Measurements from ENCODE around the gene CEACAM6.

The CEACAM6 gene

DNA sequence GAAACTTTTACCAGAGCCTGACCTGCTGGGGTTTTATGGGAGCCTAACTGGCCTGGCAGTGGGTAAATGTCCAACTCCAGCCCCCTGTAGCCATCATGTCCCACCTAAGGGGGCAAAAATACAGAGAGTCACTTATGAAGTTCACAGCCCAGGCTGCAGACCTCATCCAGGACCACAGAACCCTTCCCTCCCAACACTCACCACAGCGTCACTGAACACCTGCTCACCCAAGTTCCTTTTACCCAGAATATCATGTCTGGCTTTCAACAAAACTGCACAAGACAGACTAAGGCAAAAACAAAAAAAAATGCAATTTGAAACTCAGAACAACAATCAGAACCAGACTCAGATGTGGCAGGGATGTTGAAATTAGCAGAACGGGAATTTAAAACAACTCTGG is 47.4 kb downstream of the CEACAM6 start:
- H4K20me1 ChIP-seq (ENCODE audit: insufficient read depth, low read length): no peaks in the 10 kb centered on the region
- no peak for DNase-seq
- H3K36me3 ChIP-seq (ENCODE audit: insufficient read depth, low read length): no peaks in the 10 kb centered on the region
- H3K9me3 ChIP-seq (ENCODE audit: insufficient read depth, low read length, severe bottlenecking): no peaks in the 10 kb centered on the region
- TF ChIP-seq, protein P1, sequence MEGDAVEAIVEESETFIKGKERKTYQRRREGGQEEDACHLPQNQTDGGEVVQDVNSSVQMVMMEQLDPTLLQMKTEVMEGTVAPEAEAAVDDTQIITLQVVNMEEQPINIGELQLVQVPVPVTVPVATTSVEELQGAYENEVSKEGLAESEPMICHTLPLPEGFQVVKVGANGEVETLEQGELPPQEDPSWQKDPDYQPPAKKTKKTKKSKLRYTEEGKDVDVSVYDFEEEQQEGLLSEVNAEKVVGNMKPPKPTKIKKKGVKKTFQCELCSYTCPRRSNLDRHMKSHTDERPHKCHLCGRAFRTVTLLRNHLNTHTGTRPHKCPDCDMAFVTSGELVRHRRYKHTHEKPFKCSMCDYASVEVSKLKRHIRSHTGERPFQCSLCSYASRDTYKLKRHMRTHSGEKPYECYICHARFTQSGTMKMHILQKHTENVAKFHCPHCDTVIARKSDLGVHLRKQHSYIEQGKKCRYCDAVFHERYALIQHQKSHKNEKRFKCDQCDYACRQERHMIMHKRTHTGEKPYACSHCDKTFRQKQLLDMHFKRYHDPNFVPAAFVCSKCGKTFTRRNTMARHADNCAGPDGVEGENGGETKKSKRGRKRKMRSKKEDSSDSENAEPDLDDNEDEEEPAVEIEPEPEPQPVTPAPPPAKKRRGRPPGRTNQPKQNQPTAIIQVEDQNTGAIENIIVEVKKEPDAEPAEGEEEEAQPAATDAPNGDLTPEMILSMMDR (IDR thresholded peaks at IDR 0.05; ENCODE audit: borderline replicate concordance, extremely low read depth, low read length, poor library complexity, severe bottlenecking): no peak
- H3K4me2 ChIP-seq (ENCODE audit: insufficient read depth, low read length): no peak overlapping the region
- peaks cover 23% of the 10 kb centered on the region for H3K27me3 ChIP-seq (ENCODE audit: insufficient read depth, low read length, poor library complexity)
- no peak overlapping the region for H2AFZ ChIP-seq (ENCODE audit: low read depth, low read length)
- no peak for ATAC-seq (ENCODE audit: insufficient read depth, low read depth)
- no peaks in the 10 kb centered on the region for H3K4me1 ChIP-seq (ENCODE audit: insufficient read depth, low read length)
- no peak overlapping the region for H3K4me3 ChIP-seq (ENCODE audit: low read depth in 1 of 2, low read length in 2 of 2)
- H3K79me2 ChIP-seq (ENCODE audit: insufficient read depth, low read length): no peaks in the 10 kb centered on the region
- H3K27ac ChIP-seq (ENCODE audit: low read length): no peak overlapping the region
- H3K9ac ChIP-seq (ENCODE audit: low read depth, low read length): no peak overlapping the region

DNA sequence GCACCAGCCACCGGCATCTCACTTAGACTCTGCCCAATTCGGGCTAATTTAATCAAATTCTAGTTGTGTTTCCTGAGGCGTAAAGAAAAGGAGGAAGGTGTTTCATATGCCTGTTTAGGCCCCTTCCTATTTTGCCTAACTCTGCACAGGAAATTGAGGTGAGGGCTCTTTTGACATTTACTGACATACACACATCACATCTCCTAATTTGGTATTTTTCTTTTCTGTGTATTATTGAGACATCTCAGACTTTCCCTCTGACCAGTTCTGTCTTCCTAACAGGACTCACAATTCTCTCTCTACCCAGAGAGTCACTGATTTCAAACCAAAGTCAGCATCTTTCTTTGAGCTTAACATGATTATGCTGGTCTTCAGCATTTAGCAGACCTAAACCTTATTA is 49.0 kb downstream of the CEACAM6 start:
- H3K9ac ChIP-seq (ENCODE audit: low read depth, low read length): no peak overlapping the region
- H3K27ac ChIP-seq (ENCODE audit: low read length): no peak overlapping the region
- no peak overlapping the region for H3K4me3 ChIP-seq (ENCODE audit: low read depth in 1 of 2, low read length in 2 of 2)
- no peaks in the 10 kb centered on the region for H3K36me3 ChIP-seq (ENCODE audit: insufficient read depth, low read length)
- DNase-seq (no peak), ATAC-seq (ENCODE audit: insufficient read depth, low read depth) (no peak)
- H3K4me2 ChIP-seq (ENCODE audit: insufficient read depth, low read length): no peak overlapping the region
- H2AFZ ChIP-seq (ENCODE audit: low read depth, low read length): no peak overlapping the region
- H3K79me2 ChIP-seq (ENCODE audit: insufficient read depth, low read length): no peaks in the 10 kb centered on the region
- H3K27me3 ChIP-seq (ENCODE audit: insufficient read depth, low read length, poor library complexity): peaks cover 21% of the 10 kb centered on the region
- H3K4me1 ChIP-seq (ENCODE audit: insufficient read depth, low read length): no peaks in the 10 kb centered on the region
- no peaks in the 10 kb centered on the region for H4K20me1 ChIP-seq (ENCODE audit: insufficient read depth, low read length)
- H3K9me3 ChIP-seq (ENCODE audit: insufficient read depth, low read length, severe bottlenecking): no peaks in the 10 kb centered on the region
- TF ChIP-seq EZH2 (IDR thresholded peaks at IDR 0.05; ENCODE audit: borderline replicate concordance, low read depth, low read length, severe bottlenecking): no peak
- TF ChIP-seq, protein P1 (IDR thresholded peaks at IDR 0.05; ENCODE audit: borderline replicate concordance, extremely low read depth, low read length, poor library complexity, severe bottlenecking): no peak

DNA sequence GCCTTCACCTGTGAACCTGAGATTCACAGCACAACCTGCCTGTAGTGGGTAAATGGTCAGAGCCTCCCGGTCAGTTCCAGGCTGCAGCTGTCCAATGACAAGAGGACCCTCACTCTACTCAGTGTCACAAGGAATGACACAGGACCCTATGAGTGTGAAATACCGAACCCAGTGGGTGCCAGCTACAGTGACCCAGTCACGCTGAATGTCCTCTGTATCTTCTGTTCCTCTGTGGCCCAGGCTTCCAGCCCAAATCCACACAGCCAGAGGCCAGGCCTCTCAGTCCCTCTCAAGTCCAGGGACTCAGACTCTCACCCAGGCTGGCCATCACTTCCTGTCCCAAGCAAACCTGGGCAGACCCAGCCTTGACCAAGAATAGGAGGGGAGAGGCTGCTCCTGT is 51.8 kb downstream of the CEACAM6 start:
- no peak overlapping the region for H3K4me3 ChIP-seq (ENCODE audit: low read depth in 1 of 2, low read length in 2 of 2)
- no peak overlapping the region for H2AFZ ChIP-seq (ENCODE audit: low read depth, low read length)
- ATAC-seq (ENCODE audit: insufficient read depth, low read depth) (no peak), DNase-seq (no peak)
- H4K20me1 ChIP-seq (ENCODE audit: insufficient read depth, low read length): 0 out of 2 replicates have a peak, but pooled peaks cover 6% of the 10 kb centered on the region
- no peak overlapping the region for H3K27ac ChIP-seq (ENCODE audit: low read length)
- peaks cover 9% of the 10 kb centered on the region for H3K27me3 ChIP-seq (ENCODE audit: insufficient read depth, low read length, poor library complexity)
- TF ChIP-seq EZH2 (IDR thresholded peaks at IDR 0.05; ENCODE audit: borderline replicate concordance, low read depth, low read length, severe bottlenecking): no peak
- TF ChIP-seq, protein P1 (IDR thresholded peaks at IDR 0.05; ENCODE audit: borderline replicate concordance, extremely low read depth, low read length, poor library complexity, severe bottlenecking): no peak
- no peaks in the 10 kb centered on the region for H3K36me3 ChIP-seq (ENCODE audit: insufficient read depth, low read length)
- no peak overlapping the region for H3K9ac ChIP-seq (ENCODE audit: low read depth, low read length)
- no peaks in the 10 kb centered on the region for H3K79me2 ChIP-seq (ENCODE audit: insufficient read depth, low read length)
- no peaks in the 10 kb centered on the region for H3K9me3 ChIP-seq (ENCODE audit: insufficient read depth, low read length, severe bottlenecking)
- no peak overlapping the region for H3K4me2 ChIP-seq (ENCODE audit: insufficient read depth, low read length)
- no peaks in the 10 kb centered on the region for H3K4me1 ChIP-seq (ENCODE audit: insufficient read depth, low read length)

Data from DND-41 (cell line).